GM12864 (cell line): ENCODE results near the gene TPRX1.
"Not testable (repeated sequence)": the region's sequence is repeated elsewhere in the genome, so short reads cannot be mapped to it uniquely, and the experiment has no call there.

Experiments
- DNase-seq: peaks from one replicate; pipeline ENCODE4 v3.0.0-alpha.2; 2011; ENCODE audit warnings: low read depth
- H3K4me3 ChIP-seq: 2 replicates; pipeline ENCODE4 v1.5.1; 2011; ENCODE audit warnings: mild to moderate bottlenecking, low read depth, low read length, control low read depth
- CTCF ChIP-seq: IDR thresholded peaks from 2 replicates; pipeline ENCODE4 v1.5.1; 2011; ENCODE audit warnings: low read depth, mild to moderate bottlenecking, moderate library complexity, low read length, control low read depth, inconsistent platforms; ENCODE audit errors: missing control alignments

The TPRX1 gene

DNA sequence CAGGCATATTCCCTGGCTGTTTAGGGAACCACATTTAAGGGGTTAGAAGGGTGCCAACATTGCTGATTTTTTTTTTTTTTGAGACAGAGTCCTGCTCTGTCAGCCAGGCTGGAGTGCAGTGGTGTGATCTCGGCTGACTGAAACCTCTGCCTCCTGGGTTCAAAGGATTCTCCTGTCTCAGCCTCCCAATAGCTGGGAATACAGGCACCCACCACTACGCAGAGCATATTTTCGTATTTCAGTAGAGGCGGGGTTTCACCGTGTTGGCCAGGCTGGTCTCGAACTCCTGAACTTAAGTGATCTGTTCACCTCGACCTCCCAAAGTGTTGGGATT lies 9.6 kb upstream of the TPRX1 start:
- DNase-seq = no peak
- no peak overlapping the region for H3K4me3 ChIP-seq
- no peak for TF ChIP-seq CTCF

DNA sequence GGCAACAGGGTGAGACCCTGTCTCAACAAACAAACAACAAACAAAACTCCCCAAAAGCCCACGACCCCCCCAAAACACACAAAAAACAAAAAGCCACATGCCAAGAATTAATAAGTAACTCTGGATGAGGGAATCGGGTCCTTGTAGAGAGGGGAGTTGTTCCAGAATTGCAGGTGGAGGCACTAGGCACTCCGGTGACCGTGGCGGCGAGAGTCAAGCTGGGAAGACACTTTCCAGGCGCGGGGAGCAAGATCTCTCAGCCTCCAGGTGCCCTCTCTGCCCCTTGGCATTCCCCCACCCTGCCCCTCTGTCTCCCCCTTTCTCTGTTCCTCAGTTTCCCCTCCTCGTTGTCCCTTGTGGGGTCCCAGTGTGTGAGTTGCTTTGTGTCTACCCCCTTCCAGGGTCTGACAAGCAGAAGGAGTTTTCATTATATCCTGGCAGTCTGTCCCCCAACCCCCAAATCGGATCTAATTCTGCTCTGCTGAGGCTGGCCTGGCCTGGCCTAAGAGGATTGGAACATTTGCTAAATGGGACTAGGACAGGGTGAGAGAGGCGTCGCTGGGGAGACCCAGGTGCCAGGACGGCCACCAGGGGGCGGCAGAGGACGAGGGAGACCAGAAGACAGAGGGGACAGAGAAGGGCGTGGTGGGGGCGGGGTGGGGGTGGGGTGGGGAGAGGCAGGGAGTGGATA lies 9.1 kb upstream of the TPRX1 start:
- no peak for DNase-seq
- peak; percentile 64 for TF ChIP-seq CTCF
- no peak overlapping the region for H3K4me3 ChIP-seq

DNA sequence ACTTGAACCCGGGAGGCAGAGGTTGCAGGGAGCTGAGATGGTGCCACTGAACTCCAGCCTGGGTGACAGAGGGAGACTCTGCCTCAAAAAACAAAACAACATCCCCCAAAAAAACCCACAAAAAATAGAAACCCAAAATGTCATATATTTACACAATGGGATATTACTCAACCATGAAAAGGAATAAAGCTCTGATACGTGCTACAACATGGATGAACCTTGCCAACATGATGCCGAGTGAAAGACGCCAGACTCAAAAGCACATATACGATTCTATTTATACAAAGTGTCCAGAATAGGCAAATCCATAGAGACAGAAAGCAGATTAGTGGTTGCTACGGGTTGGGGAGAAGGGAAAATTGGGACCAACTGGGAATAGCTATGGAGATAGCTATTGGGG lies 2.1 kb upstream of the TPRX1 start:
- no peak for DNase-seq
- TF ChIP-seq CTCF = no peak
- no peak overlapping the region for H3K4me3 ChIP-seq

DNA sequence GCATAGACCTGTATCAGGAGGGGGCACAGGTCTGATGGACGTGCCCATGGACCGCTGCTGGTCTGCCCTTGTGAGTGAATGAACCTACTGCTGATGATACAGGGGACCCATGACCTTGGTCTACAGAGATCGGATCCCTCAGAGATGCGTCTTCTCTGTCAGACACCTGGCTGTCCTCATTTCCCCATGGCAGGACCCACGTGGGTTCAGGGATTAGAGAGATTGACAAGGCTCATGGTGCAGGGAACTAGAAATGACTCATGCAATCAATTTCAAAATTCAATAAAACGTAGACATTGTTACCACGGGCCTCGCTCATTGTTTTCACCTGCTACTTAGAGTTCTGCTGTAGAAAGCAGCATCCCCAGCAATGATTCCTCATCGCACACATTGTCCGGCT lies 962 bp upstream of the TPRX1 start:
- DNase-seq = no peak
- H3K4me3 ChIP-seq = no peak overlapping the region
- no peak for TF ChIP-seq CTCF

DNA sequence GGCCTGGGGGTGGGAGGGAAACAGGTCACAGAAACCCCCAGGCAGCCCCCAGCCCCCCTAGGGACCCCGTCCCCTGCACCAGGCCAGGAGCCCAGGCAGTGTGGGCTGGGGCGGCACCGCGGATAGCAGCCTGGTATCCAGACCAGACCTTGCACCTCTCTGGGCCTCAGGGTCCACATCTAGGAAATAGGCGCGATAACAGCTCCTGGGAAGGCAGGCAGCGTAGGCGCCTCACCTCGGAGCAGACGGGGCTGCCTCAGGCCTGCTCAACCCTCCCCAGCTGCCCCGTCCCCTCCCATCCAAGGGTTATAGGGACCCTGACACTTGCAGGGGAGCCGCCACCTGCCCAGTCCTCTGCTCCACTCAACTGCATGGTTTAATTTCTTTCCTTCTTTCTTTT lies 680 bp downstream of the TPRX1 start:
- not testable (repeated sequence) for H3K4me3 ChIP-seq

GRCh38 chr19:47803148-47803547 lies 1.2 kb downstream of the TPRX1 start:
- H3K4me3 ChIP-seq, DNase-seq: not testable (repeated sequence)

More for the DNA sequence above, 680 bp downstream of the TPRX1 start:
- DNase-seq = not testable (repeated sequence)

GRCh38 chr19:47802521-47803043 lies 1.8 kb downstream of the TPRX1 start:
- no peak overlapping the region for H3K4me3 ChIP-seq
- TF ChIP-seq CTCF = no peak
- no peak for DNase-seq

DNA sequence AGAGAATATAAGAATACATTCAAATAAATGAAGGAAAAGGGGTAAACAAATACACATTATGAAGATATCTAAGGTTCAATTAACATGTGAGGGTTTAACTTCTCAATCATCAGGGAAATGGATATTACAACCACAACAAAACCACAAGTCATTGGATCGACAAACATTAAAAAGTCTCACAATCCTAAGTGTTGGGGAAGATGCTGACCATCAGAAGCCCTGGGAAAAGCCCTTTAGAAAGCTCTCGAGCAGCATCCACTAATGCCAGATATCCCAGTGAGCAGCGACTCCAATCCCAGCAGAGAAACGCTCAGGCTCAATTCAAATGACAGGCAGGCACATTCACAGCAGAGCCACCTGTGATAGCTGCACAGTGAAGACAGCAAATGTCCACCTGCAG lies 3.1 kb downstream of the TPRX1 start:
- TF ChIP-seq CTCF = no peak
- no peak for DNase-seq
- H3K4me3 ChIP-seq = no peak overlapping the region
